ENCODE results near the gene RHEB.

Gene RHEB

GRCh38 chr7:151524845-151525244 lies 5.2 kb upstream of the RHEB start:
- DNase-seq = no peak

- no peak for DNase-seq
Measured at GRCh38 chr7:151524331-151524730, 4.6 kb upstream of the RHEB start.

GRCh38 chr7:151520419-151521261 lies 945 bp upstream of the RHEB start:
- DNase-seq = peak; percentile 54 to 58

GRCh38 chr7:151518947-151519764 lies 539 bp downstream of the RHEB start:
- DNase-seq = peak; percentile 63 to 65

GRCh38 chr7:151518105-151518946 lies 1.4 kb downstream of the RHEB start:
- peak; percentile 65 to 71 for DNase-seq

- DNase-seq = no peak
Measured at GRCh38 chr7:151517601-151518104, 2.0 kb downstream of the RHEB start.

- no peak for DNase-seq
Measured at GRCh38 chr7:151515276-151515565, 4.5 kb downstream of the RHEB start.

- DNase-seq = no peak
Measured at GRCh38 chr7:151514461-151515275, 5.0 kb downstream of the RHEB start.

- no peak for DNase-seq
Measured at GRCh38 chr7:151513133-151513532, 6.6 kb downstream of the RHEB start.

GRCh38 chr7:151512353-151512752 lies 7.3 kb downstream of the RHEB start:
- no peak for DNase-seq

GRCh38 chr7:151511946-151512345 lies 7.7 kb downstream of the RHEB start:
- no peak for DNase-seq

- no peak for DNase-seq
Measured at GRCh38 chr7:151511270-151511669, 8.4 kb downstream of the RHEB start.

GRCh38 chr7:151509670-151510333 lies 9.9 kb downstream of the RHEB start:
- DNase-seq = no peak

GRCh38 chr7:151508991-151509390 lies 10.7 kb downstream of the RHEB start:
- DNase-seq = no peak

GRCh38 chr7:151507806-151508205 lies 11.9 kb downstream of the RHEB start:
- no peak for DNase-seq

GRCh38 chr7:151506901-151507382 lies 12.8 kb downstream of the RHEB start:
- DNase-seq = no peak

- DNase-seq = no peak
Measured at GRCh38 chr7:151505836-151506468, 13.7 kb downstream of the RHEB start.

- no peak for DNase-seq
Measured at GRCh38 chr7:151505433-151505832, 14.3 kb downstream of the RHEB start.

GRCh38 chr7:151504715-151505326 lies 14.9 kb downstream of the RHEB start:
- no peak for DNase-seq

- DNase-seq = no peak
Measured at GRCh38 chr7:151503902-151504714, 15.6 kb downstream of the RHEB start.
